Adrenal gland (tissue), 12 donors: ENCODE results near the gene SUN1. TPM values are rescaled to one million over a fixed set of nuclear protein-coding genes. Genes with fewer than 3 reads are reported as not detected.
"Not testable (repeated sequence)": the region's sequence is repeated elsewhere in the genome, so short reads cannot be mapped to it uniquely, and the experiment has no call there.

ENCODE experiments used
- DNase-seq, 7 donors: peaks; one replicate each; pipeline ENCODE4 v3.0.0-alpha.2; 2019 to 2020
- H3K27ac ChIP-seq, 5 donors: fragments of 200-600 bp; sonication (generic) in 4 of 5; 1 replicate in 3 of 5; 2 replicates in 2 of 5; pipeline versions ENCODE4 v1.5.1 to v1.8.0; 2016 to 2020; ENCODE audit warnings: mild to moderate bottlenecking in 1 of 5
- H3K27me3 ChIP-seq: fragments of 200-600 bp; 2 replicates; pipeline ENCODE4 v1.8.0; 2021
- H3K36me3 ChIP-seq, 2 donors: fragments of 200-600 bp; replicated peaks in 1 of 2; 1 replicate in 1 of 2; 2 replicates in 1 of 2; pipeline versions ENCODE4 v1.5.1 to v1.8.0; 2018 to 2022
- H3K4me1 ChIP-seq, 2 donors: fragments of 200-600 bp; replicated peaks in 1 of 2; 1 replicate in 1 of 2; 2 replicates in 1 of 2; pipeline versions ENCODE4 v1.5.1 to v1.8.0; 2018 to 2021
- H3K4me3 ChIP-seq, 4 donors: fragments of 200-600 bp; sonication (generic) in 3 of 4; one replicate each; pipeline ENCODE4 v1.5.1; 2016 to 2018
- H3K9me3 ChIP-seq, 3 donors: fragments of 200-600 bp; sonication (generic) in 1 of 3; replicated peaks in 1 of 3; 1 replicate in 2 of 3; 2 replicates in 1 of 3; pipeline versions ENCODE4 v1.5.1 to v1.8.0; 2016 to 2021
- POLR2A ChIP-seq, 2 donors: fragments of 450-650 bp; IDR thresholded peaks; one replicate each; pipeline ENCODE4 v1.6.1; 2017; ENCODE audit warnings: antibody characterized with exemption in 2 of 2, mild to moderate bottlenecking in 2 of 2, moderate library complexity in 1 of 2
- WGBS, 4 donors: extraction: QIAGEN DNeasy Blood & Tissue Kit in 2 of 4; methylation state at CpG; one replicate each; pipeline versions ENCODE4 v1.1.5 to v1.1.7; 2013 to 2017; 5-methylcytosine and 5-hydroxymethylcytosine counted together
- intact Hi-C, 2 donors: fragments of 100-400 bp; cut with DNase I; formaldehyde crosslinking; loops; one replicate each; pipeline versions ENCODE4 v1.14.1 to v1.15.0; 2022 to 2023
- polyA plus RNA-seq, 3 donors: library from polyadenylated mRNA; stranded (reverse); fragments of 200-250 nt in 2 of 3; fragments of 350-450 nt in 1 of 3; fragmentation: Illumina TruSeq in 1 of 3; extraction: RNeasy Lipid Tissue Mini Kit (QIAGEN cat#74804) in 1 of 3; gene quantifications; one replicate each; pipeline ENCODE4 v1.2.3, GENCODE V29; 2013 to 2014
- total RNA-seq, 9 donors: library from RNA; depleted of rRNA in 4 of 9; stranded (reverse); fragments of >200 nt in 4 of 9; fragments of 120-200 nt in 1 of 9; fragmentation: NEBNext Ultra II Directional in 1 of 9; extraction: Animal tissue kit (Norgen Biotek cat#: 25700) in 1 of 9; gene quantifications; one replicate each; pipeline versions ENCODE4 v1.1.0 to v1.2.4, GENCODE V29; 2013 to 2023
- TF ChIP-seq, protein P1 (sequence below), 6 experiments: fragments of 450-650 bp in 4 of 6; fragments of 200-600 bp in 2 of 6; sonication (generic) in 1 of 6; IDR thresholded peaks; 1 replicate in 5 of 6; 2 replicates in 1 of 6; pipeline versions ENCODE4 v1.5.1 to v1.8.0; 2016 to 2021; ENCODE audit warnings: antibody characterized with exemption in 6 of 6, mild to moderate bottlenecking in 2 of 6, moderate library complexity in 1 of 6
- donor health status: healthy with polysubstance abuse.
- donor health status: Bipolar disorder and iron deficiency.
- donor health status: DM: yes; HTN: yes; CAD: no.
- donor health status: DM: no; HTN: no; CAD: no.
- donor health status: DM: no; HTN: no; CAD: no.
- donor health status: DM: yes; HTN: yes; CAD: no.

The SUN1 gene
- total and polyA plus RNA-seq, 12 donors, result 28.7 to 122 (median 99.9) TPM

DNA sequence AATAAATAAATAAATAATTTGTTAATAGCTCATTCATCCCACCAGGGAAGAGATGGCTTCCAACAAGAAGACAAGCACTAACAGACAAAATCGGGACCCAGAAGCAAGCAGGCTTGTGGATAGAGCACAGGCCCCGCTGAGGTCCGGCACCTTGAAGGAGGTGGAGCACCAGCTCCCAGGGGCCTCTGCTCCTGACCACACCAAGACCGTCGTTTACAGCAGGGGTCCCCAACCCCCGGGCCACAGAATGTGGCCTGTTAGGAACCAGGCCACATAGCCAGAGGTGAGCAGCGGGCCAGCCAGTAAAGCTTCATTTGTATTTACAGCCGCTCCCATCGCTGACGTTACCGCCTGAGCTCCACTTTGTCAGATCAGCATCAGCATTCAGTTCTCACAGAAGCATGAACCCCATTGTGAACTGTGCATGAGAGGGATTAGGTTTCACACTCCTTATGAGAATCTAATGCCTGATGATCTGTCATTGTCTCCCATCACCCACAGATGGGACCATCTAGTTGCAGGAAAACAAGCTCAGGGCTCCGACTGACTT lies 33.3 kb upstream of the SUN1 start:
- intact Hi-C loops, result no loop called here
- Histone ChIP-seq H3K4me3 (no peak overlapping the region), H3K4me1 (peaks cover 3 to 5% of the 10 kb centered on the region in 2 donors), H3K36me3 (no peaks in the 10 kb centered on the region), H3K9me3 (no peaks in the 10 kb centered on the region), H3K27ac (no peak overlapping the region), H3K27me3 (no peaks in the 10 kb centered on the region)
- WGBS, 4 donors, result 82 to 96% (median 92%) methylated on average over 10 to 12 of the region's 12 CpGs
- no peak for DNase-seq
- TF ChIP-seq, protein P1, sequence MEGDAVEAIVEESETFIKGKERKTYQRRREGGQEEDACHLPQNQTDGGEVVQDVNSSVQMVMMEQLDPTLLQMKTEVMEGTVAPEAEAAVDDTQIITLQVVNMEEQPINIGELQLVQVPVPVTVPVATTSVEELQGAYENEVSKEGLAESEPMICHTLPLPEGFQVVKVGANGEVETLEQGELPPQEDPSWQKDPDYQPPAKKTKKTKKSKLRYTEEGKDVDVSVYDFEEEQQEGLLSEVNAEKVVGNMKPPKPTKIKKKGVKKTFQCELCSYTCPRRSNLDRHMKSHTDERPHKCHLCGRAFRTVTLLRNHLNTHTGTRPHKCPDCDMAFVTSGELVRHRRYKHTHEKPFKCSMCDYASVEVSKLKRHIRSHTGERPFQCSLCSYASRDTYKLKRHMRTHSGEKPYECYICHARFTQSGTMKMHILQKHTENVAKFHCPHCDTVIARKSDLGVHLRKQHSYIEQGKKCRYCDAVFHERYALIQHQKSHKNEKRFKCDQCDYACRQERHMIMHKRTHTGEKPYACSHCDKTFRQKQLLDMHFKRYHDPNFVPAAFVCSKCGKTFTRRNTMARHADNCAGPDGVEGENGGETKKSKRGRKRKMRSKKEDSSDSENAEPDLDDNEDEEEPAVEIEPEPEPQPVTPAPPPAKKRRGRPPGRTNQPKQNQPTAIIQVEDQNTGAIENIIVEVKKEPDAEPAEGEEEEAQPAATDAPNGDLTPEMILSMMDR (IDR thresholded peaks at IDR 0.05), result no peak
- no peak for TF ChIP-seq POLR2A (IDR thresholded peaks at IDR 0.05)

DNA sequence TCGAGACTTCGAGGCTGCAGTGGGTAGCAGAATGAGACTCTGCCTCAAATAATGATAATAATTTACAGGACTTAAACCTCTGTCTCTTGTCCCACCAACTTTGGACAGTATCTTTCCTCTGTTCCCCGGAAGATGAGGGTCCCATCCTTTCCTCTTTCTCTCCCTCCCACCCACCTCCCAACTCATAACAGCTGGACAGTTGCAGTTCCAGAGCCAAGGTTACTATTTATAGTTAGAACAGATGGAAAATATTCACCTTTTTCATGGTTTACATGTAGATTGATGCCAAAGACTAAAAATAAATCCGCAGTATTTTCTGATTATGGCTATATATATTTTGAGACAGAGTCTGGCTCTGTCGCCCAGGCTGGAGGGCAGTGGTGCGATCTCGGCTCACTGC lies 31.6 kb upstream of the SUN1 start:
- no peak overlapping the region for H3K27ac ChIP-seq
- 80 to 84% (median 81%) methylated on average over 7 of the region's 7 CpGs for WGBS, 4 donors
- TF ChIP-seq, protein P1 (IDR thresholded peaks at IDR 0.05), result no peak
- no peak for TF ChIP-seq POLR2A (IDR thresholded peaks at IDR 0.05)
- H3K4me1 ChIP-seq, result peaks cover 3 to 5% of the 10 kb centered on the region in 2 donors
- H3K27me3 ChIP-seq, result no peaks in the 10 kb centered on the region
- H3K36me3 ChIP-seq, result no peaks in the 10 kb centered on the region
- H3K9me3 ChIP-seq, result no peaks in the 10 kb centered on the region
- H3K4me3 ChIP-seq, result no peak overlapping the region
- intact Hi-C loops, result no loop called here
- no peak for DNase-seq

DNA sequence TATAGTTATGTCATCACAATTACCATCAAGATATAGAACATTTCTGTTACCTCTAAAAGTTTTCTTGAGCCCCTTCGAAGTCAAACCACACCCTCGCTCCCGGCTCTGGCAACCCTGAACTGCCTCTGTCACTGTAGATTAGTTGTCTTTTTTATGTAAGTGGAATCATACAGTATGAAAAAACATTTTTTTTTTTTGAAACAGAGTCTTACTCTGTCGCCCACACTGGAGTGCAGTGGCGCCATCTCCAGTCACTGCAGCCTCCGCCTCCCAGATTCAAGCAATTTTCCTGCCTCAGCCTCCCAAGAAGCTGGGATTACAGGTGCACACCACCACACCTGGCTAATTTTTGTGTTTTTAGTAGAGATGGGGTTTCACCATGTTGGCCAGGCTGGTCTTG lies 30.9 kb upstream of the SUN1 start:
- H3K36me3 ChIP-seq, H3K4me1 ChIP-seq, H3K4me3 ChIP-seq, DNase-seq, H3K9me3 ChIP-seq, intact Hi-C loops, H3K27me3 ChIP-seq: not testable (repeated sequence)
- H3K27ac ChIP-seq, result peak overlapping the region in 1 of 5 donors; percentile 37
- WGBS, 4 donors, result 64 to 80% (median 66%) methylated on average over 5 to 6 of the region's 6 CpGs

DNA sequence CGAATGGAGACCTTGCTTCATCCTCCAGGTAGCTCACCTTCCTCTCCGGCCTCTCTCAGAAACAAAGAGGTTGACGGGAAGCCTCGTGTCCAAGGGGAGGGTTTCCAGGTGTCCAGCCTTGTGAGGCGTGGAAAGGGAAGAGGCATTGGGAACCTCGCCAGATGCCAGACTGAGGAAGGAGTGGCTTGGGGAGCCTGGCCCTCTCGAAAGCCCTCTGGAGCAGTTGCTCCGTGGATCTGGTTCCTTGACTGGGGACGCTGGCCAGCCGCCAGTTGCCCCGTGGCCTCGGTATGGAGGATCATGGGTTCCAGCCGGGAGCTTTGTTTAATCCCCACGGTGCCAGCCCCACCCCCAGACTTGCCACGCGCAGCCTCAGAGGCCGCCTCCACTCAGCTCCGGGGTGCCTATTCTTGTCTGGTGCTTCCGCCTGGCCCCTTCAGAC lies 30.3 kb upstream of the SUN1 start:
- H3K4me3 ChIP-seq, result no peak overlapping the region
- H3K9me3 ChIP-seq, result no peaks in the 10 kb centered on the region
- TF ChIP-seq, protein P1 (IDR thresholded peaks at IDR 0.05), result no peak
- no peak for TF ChIP-seq POLR2A (IDR thresholded peaks at IDR 0.05)
- no peaks in the 10 kb centered on the region for H3K36me3 ChIP-seq
- peak overlapping the region in 1 of 5 donors; percentile 37 for H3K27ac ChIP-seq
- peak; percentile 49 to 80 (median 72) for DNase-seq
- WGBS, 4 donors, result 23 to 35% (median 25%) methylated on average over 17 to 19 of the region's 19 CpGs
- H3K27me3 ChIP-seq, result no peaks in the 10 kb centered on the region
- intact Hi-C loops, result no loop called here
- peaks cover 3 to 5% of the 10 kb centered on the region in 2 donors for H3K4me1 ChIP-seq
